Naive B cell (primary cell): ENCODE results near the gene LRMDA. TPM values are rescaled to one million over a fixed set of nuclear protein-coding genes. Genes with fewer than 3 reads are reported as not detected.
"Not testable (repeated sequence)": the region's sequence is repeated elsewhere in the genome, so short reads cannot be mapped to it uniquely, and the experiment has no call there.

Source experiments
- ATAC-seq, 2 donors: fragments of 150-1000 bp; cut with Tn5 transposase; 2 replicates each; pipeline ENCODE4 v1.10.0; 2021; ENCODE audit warnings: low read depth in 2 of 2, mild to moderate bottlenecking in 2 of 2, moderate library complexity in 2 of 2
- DNase-seq: peaks from one replicate; pipeline ENCODE4 v3.0.0; 2022
- H3K27ac Mint-ChIP-seq, 6 donors: one replicate each; pipeline ENCODE4 v1.8.0; 2020 to 2022; ENCODE audit warnings: mild to moderate bottlenecking in 6 of 6, mixed read lengths in 6 of 6, moderate library complexity in 5 of 6, inconsistent platforms in 2 of 6
- H3K27me3 Mint-ChIP-seq, 3 donors: one replicate each; pipeline ENCODE4 v1.8.0; 2021 to 2022; ENCODE audit warnings: mixed read lengths in 3 of 3, mild to moderate bottlenecking in 1 of 3
- H3K36me3 Mint-ChIP-seq, 2 donors: one replicate each; pipeline ENCODE4 v1.8.0; 2020 to 2022; ENCODE audit warnings: mixed read lengths in 2 of 2, inconsistent platforms in 1 of 2, mild to moderate bottlenecking in 1 of 2
- H3K4me1 Mint-ChIP-seq, 3 donors: one replicate each; pipeline ENCODE4 v1.8.0; 2020 to 2022; ENCODE audit warnings: mixed read lengths in 3 of 3, inconsistent platforms in 1 of 3, mild to moderate bottlenecking in 1 of 3, moderate library complexity in 1 of 3
- H3K4me3 Mint-ChIP-seq, 8 donors: one replicate each; pipeline ENCODE4 v1.8.0; 2020 to 2022; ENCODE audit warnings: mild to moderate bottlenecking in 8 of 8, mixed read lengths in 8 of 8, moderate library complexity in 8 of 8, inconsistent platforms in 2 of 8
- H3K9me3 Mint-ChIP-seq, 7 donors: one replicate each; pipeline ENCODE4 v1.8.0; 2020 to 2022; ENCODE audit warnings: mixed read lengths in 7 of 7, mild to moderate bottlenecking in 5 of 7, inconsistent platforms in 2 of 7, moderate library complexity in 1 of 7
- polyA plus RNA-seq, 6 donors: library from polyadenylated mRNA; unstranded; fragments of 300-500 nt; fragmentation: Illumina TruSeq; gene quantifications; one replicate each; pipeline ENCODE4 v1.2.3, GENCODE V29; 2021; ENCODE audit warnings: low read depth in 6 of 6

Gene LRMDA
- polyA plus RNA-seq, 6 donors from 2014 or later, result 2.1 TPM; not detected in 5

DNA sequence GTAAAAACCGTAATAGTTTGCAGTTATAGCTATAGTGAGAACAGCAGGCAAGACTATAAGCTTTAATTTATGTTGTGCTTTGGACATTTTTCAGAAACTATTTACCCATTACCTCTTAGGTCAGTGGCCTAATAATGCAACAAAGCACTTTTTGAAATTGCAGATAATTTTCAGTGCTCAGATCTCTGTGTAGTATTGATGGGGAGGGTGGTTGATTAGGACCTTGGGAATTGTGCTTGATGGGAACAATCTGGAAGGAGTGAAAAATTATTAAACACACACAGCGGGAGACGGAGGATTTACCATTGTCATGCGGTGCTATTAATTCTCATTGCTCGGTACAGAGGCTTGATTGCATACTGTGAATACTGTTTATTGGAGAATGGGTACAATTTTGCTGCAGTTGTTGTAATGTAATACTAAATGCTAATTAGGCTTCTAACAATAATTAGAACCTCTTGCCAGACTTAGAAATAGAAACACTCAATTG is 304.8 kb downstream of the LRMDA start:
- Mint-ChIP-seq H3K36me3 (no peaks in the 10 kb centered on the region), H3K27me3 (peaks cover 0 to 4% (median 0%) of the 10 kb centered on the region in 3 donors), H3K4me1 (no peaks in the 10 kb centered on the region), H3K4me3 (no peak overlapping the region), H3K27ac (no peak overlapping the region), H3K9me3 (peaks cover 0 to 2% (median 0%) of the 10 kb centered on the region in 7 donors)
- no peak for DNase-seq
- no peak for ATAC-seq

- H3K9me3 Mint-ChIP-seq, result peaks cover 0 to 2% (median 0%) of the 10 kb centered on the region in 7 donors
- H3K36me3 Mint-ChIP-seq, result no peaks in the 10 kb centered on the region
- no peak overlapping the region for H3K27ac Mint-ChIP-seq
- DNase-seq (no peak), ATAC-seq (no peak)
- peaks cover 0 to 4% (median 0%) of the 10 kb centered on the region in 3 donors for H3K27me3 Mint-ChIP-seq
- no peak overlapping the region for H3K4me3 Mint-ChIP-seq
- H3K4me1 Mint-ChIP-seq, result no peaks in the 10 kb centered on the region
Observed at GRCh38 chr10:75736889-75737579, 305.6 kb downstream of the LRMDA start.

- H3K27ac Mint-ChIP-seq, result no peak overlapping the region
- peaks cover 0 to 4% (median 0%) of the 10 kb centered on the region in 3 donors for H3K27me3 Mint-ChIP-seq
- H3K4me3 Mint-ChIP-seq, result no peak overlapping the region
- no peaks in the 10 kb centered on the region for H3K4me1 Mint-ChIP-seq
- peaks cover 0 to 2% (median 0%) of the 10 kb centered on the region in 7 donors for H3K9me3 Mint-ChIP-seq
- ATAC-seq (no peak), DNase-seq (no peak)
- no peaks in the 10 kb centered on the region for H3K36me3 Mint-ChIP-seq
Observed at GRCh38 chr10:75737580-75737949, 306.1 kb downstream of the LRMDA start.

DNA sequence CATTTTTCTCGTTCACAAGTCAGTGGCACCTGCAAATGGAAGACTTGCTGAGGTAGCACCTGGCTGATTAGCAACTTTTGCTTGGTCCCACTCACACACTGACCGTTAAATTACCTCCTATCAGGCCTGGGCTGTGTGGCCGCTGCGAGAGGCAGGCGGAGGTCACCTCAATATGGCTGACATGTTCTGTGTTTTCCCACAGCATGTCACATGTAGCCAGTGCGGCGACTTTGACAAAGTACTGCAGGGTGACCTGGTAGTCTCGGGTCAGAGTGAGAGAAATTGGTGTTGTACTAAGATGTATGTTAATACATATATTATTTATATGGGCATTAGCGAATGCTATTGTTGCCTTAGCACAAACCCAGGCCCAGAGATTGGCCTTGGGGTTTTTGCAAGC is 307.5 kb downstream of the LRMDA start:
- no peak for ATAC-seq
- H3K27ac Mint-ChIP-seq, result no peak overlapping the region
- no peak for DNase-seq
- no peaks in the 10 kb centered on the region for H3K36me3 Mint-ChIP-seq
- no peaks in the 10 kb centered on the region for H3K4me1 Mint-ChIP-seq
- H3K9me3 Mint-ChIP-seq, result peaks cover 0 to 2% (median 0%) of the 10 kb centered on the region in 7 donors
- H3K27me3 Mint-ChIP-seq, result peaks cover 0 to 4% (median 0%) of the 10 kb centered on the region in 3 donors
- no peak overlapping the region for H3K4me3 Mint-ChIP-seq

- DNase-seq, result no peak
- Mint-ChIP-seq H3K27ac (no peak overlapping the region), H3K36me3 (no peaks in the 10 kb centered on the region), H3K4me3 (no peak overlapping the region), H3K4me1 (no peaks in the 10 kb centered on the region), H3K9me3 (peaks cover 0 to 2% (median 0%) of the 10 kb centered on the region in 7 donors), H3K27me3 (peaks cover 0 to 4% (median 0%) of the 10 kb centered on the region in 3 donors)
- no peak for ATAC-seq
Observed at GRCh38 chr10:75739414-75740143, 308.2 kb downstream of the LRMDA start.

DNA sequence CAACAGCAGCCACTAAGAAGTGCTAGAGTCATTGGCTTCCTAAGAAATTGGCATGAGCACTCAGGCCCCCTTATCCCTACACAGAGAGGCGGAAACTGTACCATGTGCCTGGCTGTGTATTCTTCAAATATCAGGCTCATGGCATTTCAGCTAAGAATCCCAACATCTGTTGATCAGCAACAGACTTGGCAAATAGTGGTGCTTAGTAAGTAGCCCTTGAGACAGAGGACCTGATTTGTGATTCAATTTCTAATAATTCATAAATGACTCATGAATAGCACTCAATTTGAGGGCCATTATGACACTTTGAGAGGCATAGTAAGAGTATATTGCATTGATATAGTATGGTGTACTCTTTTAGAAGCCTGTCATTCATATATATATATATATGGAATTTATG is 309.1 kb downstream of the LRMDA start:
- DNase-seq, result no peak
- Mint-ChIP-seq H3K4me3 (no peak overlapping the region), H3K36me3 (no peaks in the 10 kb centered on the region), H3K4me1 (no peaks in the 10 kb centered on the region), H3K27ac (no peak overlapping the region), H3K9me3 (peaks cover 0 to 2% (median 0%) of the 10 kb centered on the region in 7 donors), H3K27me3 (peaks cover 0 to 7% (median 0%) of the 10 kb centered on the region in 3 donors)
- no peak for ATAC-seq

GRCh38 chr10:75742355-75742754 is 310.9 kb downstream of the LRMDA start:
- no peak for ATAC-seq
- Mint-ChIP-seq H3K4me3 (no peak overlapping the region), H3K27me3 (peaks cover 0 to 3% (median 0%) of the 10 kb centered on the region in 3 donors), H3K36me3 (no peaks in the 10 kb centered on the region), H3K9me3 (peaks cover 0 to 2% (median 0%) of the 10 kb centered on the region in 7 donors), H3K27ac (no peak overlapping the region), H3K4me1 (no peaks in the 10 kb centered on the region)
- DNase-seq, result no peak

DNA sequence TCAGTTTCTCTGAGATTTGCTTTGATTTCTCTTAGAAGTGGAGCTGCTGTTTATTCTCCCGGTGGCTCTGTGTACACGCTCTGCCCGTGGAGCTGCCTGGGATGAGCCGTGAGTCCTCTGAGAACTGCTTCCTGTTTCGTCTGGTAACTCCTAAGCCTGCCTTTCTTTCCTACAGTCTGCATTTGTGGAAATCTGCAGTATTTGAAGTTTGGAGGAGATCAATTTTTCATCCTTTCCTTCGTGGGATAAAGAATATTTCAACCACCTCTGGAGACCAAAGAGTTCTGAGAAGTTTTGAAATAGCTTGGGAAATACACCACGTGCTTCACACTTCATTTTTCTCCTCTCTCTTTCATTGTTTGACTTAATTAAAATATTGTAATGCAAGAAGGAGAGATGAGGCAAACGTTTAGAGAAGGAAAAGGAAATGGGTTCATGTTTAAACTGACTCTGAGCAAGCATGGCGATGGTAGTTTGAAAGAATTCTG is 311.9 kb downstream of the LRMDA start:
- H3K4me3 Mint-ChIP-seq, result no peak overlapping the region
- peaks cover 0 to 3% (median 0%) of the 10 kb centered on the region in 3 donors for H3K27me3 Mint-ChIP-seq
- no peak for DNase-seq
- no peaks in the 10 kb centered on the region for H3K4me1 Mint-ChIP-seq
- no peak for ATAC-seq
- no peak overlapping the region for H3K27ac Mint-ChIP-seq
- no peaks in the 10 kb centered on the region for H3K36me3 Mint-ChIP-seq
- H3K9me3 Mint-ChIP-seq, result peaks cover 0 to 2% (median 0%) of the 10 kb centered on the region in 7 donors

- Mint-ChIP-seq H3K36me3 (no peaks in the 10 kb centered on the region), H3K27me3 (peaks cover 0 to 7% (median 0%) of the 10 kb centered on the region in 3 donors), H3K9me3 (peaks cover 0 to 2% (median 0%) of the 10 kb centered on the region in 7 donors), H3K4me3 (no peak overlapping the region), H3K27ac (no peak overlapping the region), H3K4me1 (no peaks in the 10 kb centered on the region)
- ATAC-seq (no peak), DNase-seq (no peak)
Observed at GRCh38 chr10:75744261-75744660, 312.8 kb downstream of the LRMDA start.

DNA sequence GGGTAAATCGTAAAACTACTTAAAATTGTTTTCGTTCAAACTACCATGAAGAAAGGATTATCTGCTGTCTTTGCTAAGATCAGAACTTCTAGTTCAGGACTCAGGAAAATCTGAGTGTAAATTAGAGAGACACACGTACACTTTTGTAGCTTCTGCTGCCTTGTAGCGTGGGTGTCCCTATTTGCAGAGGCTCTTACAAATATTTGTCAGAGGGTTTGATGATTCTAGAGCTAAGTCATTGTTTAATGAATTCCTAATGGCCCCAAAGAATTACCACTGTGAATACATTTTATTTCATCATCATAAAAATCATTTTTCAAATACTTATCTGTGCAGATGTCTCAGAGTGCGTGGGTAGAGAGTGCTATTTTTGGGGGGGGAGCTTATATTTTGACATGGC is 314.9 kb downstream of the LRMDA start:
- no peak for DNase-seq
- peaks cover 0 to 7% (median 0%) of the 10 kb centered on the region in 3 donors for H3K27me3 Mint-ChIP-seq
- H3K9me3 Mint-ChIP-seq, result peaks cover 0 to 2% (median 0%) of the 10 kb centered on the region in 7 donors
- no peak overlapping the region for H3K4me3 Mint-ChIP-seq
- no peak overlapping the region for H3K27ac Mint-ChIP-seq
- ATAC-seq, result no peak
- H3K36me3 Mint-ChIP-seq, result no peaks in the 10 kb centered on the region
- no peaks in the 10 kb centered on the region for H3K4me1 Mint-ChIP-seq

- not testable (repeated sequence) for ATAC-seq, DNase-seq, H3K4me1 Mint-ChIP-seq, H3K27me3 Mint-ChIP-seq, H3K36me3 Mint-ChIP-seq, H3K27ac Mint-ChIP-seq, H3K4me3 Mint-ChIP-seq, H3K9me3 Mint-ChIP-seq
Observed at GRCh38 chr10:75750093-75750875, 318.9 kb downstream of the LRMDA start.

DNA sequence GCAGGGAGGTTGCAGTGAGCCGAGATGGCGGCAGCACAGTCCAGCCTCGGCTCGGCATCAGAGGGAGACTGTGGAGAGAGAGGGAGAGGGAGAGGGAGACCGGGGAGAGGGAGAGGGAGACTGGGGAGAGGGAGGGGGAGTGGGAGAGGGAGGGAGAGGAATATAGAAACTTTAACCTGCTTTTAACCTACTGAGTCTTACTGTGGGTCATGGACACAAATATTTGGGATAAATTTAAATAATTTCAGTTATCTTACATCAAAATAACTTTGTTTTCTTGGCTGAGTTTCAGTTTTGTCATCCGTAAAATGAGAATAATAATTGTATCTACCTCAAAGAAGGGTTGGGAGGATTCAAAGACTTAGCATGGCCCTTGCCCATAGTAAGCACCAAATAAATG is 319.8 kb downstream of the LRMDA start:
- H3K9me3 Mint-ChIP-seq, result peaks cover 0 to 3% (median 0%) of the 10 kb centered on the region in 7 donors
- H3K36me3 Mint-ChIP-seq, result no peaks in the 10 kb centered on the region
- H3K4me1 Mint-ChIP-seq, result no peaks in the 10 kb centered on the region
- ATAC-seq (no peak), DNase-seq (no peak)
- no peak overlapping the region for H3K4me3 Mint-ChIP-seq
- peaks cover 0 to 8% (median 4%) of the 10 kb centered on the region in 3 donors for H3K27me3 Mint-ChIP-seq
- H3K27ac Mint-ChIP-seq, result no peak overlapping the region

DNA sequence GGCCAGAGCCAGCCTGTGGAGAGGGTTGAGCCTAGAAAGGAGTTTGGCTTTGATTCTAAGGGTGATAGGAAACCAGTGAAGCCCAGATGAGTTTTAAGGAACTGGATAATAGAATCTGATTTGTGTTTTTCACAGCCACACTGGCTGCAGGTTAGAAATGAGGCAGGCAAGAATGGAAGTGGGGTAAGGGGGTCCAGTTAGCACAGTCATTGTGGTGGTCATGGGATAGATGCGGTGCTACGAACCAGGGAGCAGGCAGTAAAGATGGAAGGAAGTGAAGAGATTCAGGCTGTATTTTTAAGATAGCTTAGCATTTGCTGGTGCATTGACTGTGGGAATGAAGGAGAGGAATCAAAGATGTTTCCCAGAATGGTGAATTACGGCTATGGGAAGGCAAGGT is 322.2 kb downstream of the LRMDA start:
- Mint-ChIP-seq H3K4me3 (no peak overlapping the region), H3K9me3 (peaks cover 0 to 3% (median 0%) of the 10 kb centered on the region in 7 donors), H3K27me3 (peaks cover 0 to 8% (median 4%) of the 10 kb centered on the region in 3 donors), H3K4me1 (no peaks in the 10 kb centered on the region), H3K27ac (no peak overlapping the region), H3K36me3 (no peaks in the 10 kb centered on the region)
- ATAC-seq (no peak), DNase-seq (no peak)
